Panc1 (cell line): ENCODE data around the gene SST.
"Not testable (repeated sequence)": the region's sequence is repeated elsewhere in the genome, so short reads cannot be mapped to it uniquely, and the experiment has no call there.

Experiments used
- CTCF ChIP-seq: fragments of 450-650 bp; IDR thresholded peaks from 2 replicates; pipeline ENCODE4 v1.5.1; 2017; ENCODE audit warnings: mild to moderate bottlenecking
- POLR2AphosphoS5 ChIP-seq: IDR thresholded peaks from 2 replicates; pipeline ENCODE4 v1.6.1; 2012; ENCODE audit warnings: mild to moderate bottlenecking, low read depth, low read length, moderate library complexity
- REST ChIP-seq, 2 experiments: IDR thresholded peaks; 2 replicates each; pipeline ENCODE4 v1.6.1; 2011 to 2012; ENCODE audit warnings: low read depth in 2 of 2, control low read depth in 1 of 2, low read length in 1 of 2, mild to moderate bottlenecking in 1 of 2, moderate library complexity in 1 of 2; ENCODE audit not compliant: insufficient read depth in 1 of 2
- SIN3A ChIP-seq: IDR thresholded peaks from 2 replicates; pipeline ENCODE4 v1.6.1; 2012; ENCODE audit warnings: low read depth, mild to moderate bottlenecking, low read length, moderate library complexity, borderline replicate concordance; ENCODE audit not compliant: insufficient read depth
- TCF7L2 ChIP-seq: IDR thresholded peaks from 2 replicates; pipeline ENCODE4 v1.6.1; 2011; ENCODE audit warnings: mild to moderate bottlenecking, low read depth, low read length, inconsistent platforms

- TF ChIP-seq CTCF; POLR2AphosphoS5; TCF7L2; SIN3A; REST (IDR thresholded peaks at IDR 0.05; ENCODE audit: insufficient read depth in 1 of 2, low read depth in 2 of 2, low read length in 1 of 2): not testable (repeated sequence)
Measured at GRCh38 chr3:187681756-187682155, 11.6 kb upstream of the SST start.
